GM18867 (cell line): Measurements from ENCODE around the gene RFNG.

Source experiments
- ATAC-seq: cut with Tn5 transposase; IDR thresholded peaks from one replicate; pipeline ENCODE4 v1.9.1; 2021; ENCODE audit warnings: mild to moderate bottlenecking, moderate library complexity; ENCODE audit not compliant: unreplicated experiment

Gene RFNG

GRCh38 chr17:82004517-82005455 is 46.8 kb downstream of the RFNG start:
- no peak for ATAC-seq

- no peak for ATAC-seq
These were observed 47.9 kb downstream of the RFNG start for GRCh38 chr17:82003411-82004381.

- no peak for ATAC-seq
These were observed 50.0 kb downstream of the RFNG start for GRCh38 chr17:82001571-82002056.

DNA sequence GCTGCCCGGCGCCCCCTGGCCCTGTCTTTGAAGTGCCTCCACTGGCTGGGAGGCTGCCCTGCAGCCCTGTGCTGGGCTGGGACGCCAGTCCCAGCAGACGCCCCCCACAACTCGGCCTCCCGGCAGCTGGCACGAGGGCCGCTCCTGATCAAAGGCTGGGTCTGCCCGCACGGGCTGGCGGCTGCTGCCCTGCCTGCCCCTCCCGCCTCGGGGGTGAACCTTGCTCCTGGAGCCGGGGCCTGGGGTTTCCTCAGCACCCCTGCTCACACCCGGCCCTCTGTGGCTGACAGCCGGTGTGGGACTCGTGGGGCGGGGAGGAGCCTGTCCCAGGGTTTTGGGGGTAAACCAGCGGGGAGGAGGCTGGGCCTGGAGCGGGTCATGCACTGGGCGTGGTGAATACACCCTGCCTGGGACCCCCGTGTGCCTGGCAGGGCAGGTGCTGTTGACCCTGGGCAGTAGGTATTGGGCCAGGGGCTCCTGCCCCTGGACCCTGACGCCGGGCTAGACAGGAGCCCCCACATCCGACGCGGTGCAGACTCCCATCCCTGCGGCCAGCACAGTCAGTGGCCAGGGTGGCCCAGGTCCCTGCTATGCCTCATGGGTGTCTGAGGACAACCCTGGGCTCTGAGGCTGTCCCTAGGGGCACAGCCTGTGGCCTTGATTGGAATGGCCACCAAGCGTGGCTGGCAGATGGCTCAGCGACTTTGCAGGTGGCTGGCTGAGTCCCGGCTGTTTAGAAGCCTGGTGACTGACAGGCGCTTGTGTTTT is 50.6 kb downstream of the RFNG start:
- no peak for ATAC-seq

GRCh38 chr17:81999976-82000802 is 51.4 kb downstream of the RFNG start:
- no peak for ATAC-seq

GRCh38 chr17:81999587-81999975 is 52.0 kb downstream of the RFNG start:
- no peak for ATAC-seq

DNA sequence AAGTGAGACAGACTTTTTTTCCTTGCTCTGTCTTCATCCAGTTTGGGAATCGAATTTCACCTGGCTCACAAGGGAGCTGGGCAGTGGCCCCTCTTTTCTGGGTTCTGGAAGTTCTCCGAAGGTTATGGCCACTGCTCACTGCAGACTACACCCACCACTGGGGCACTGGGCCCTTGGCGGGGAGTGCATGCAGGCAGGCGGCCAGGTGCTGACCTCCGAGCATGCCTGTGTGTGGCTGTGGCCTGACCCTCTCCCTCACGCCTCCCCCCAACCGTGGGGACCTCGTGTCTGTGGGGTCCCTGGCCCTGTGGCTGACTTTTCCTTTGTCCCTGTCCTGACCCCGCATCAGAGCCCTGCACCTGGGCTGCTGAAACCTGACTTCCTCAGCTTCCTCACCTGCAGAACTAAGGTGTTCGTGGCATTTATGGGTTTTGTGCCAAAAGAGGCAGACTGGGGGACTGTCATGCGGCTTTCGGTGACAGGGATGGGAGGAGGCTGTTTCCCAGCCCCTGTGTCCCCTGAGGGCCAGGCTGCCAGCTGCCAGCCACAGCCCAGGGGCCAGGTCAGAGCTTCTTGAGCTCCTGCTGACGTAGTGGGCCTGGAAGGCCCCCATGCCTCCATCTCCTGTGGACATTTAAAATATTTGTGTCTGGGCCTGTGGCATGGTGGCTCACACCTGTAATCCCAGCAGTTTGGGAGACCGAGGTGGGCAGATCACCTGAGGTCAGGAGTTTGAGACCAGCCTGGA is 52.7 kb downstream of the RFNG start:
- ATAC-seq, result no peak

- ATAC-seq, result no peak
These were observed 53.4 kb downstream of the RFNG start for GRCh38 chr17:81998212-81998611.
